Measurements from ENCODE around the gene AP2A1. TPM values are rescaled to one million over a fixed set of nuclear protein-coding genes. Genes with fewer than 3 reads are reported as not detected.

Gene AP2A1
- polyA plus RNA-seq, 1 donor from 2014 or later = 6.5 TPM

DNA sequence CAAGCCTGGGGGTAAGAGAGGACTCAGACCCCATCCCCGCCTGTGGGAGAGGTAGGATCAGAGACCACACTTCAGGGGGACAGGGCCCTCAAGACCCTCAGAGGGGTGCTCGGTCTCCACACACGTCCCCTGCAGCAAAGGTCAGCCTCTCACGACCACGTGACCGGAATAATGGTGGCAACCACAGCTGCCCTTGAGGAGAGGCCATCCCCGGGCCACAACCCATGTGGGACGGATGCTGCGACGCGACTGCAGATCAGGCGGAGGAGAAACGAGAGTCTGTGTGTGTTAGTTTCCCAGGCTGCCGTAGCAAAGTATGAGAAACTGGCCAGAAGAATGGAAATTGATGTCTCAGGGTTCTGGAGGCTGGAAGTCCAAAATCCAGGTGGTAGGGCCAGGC is 60.2 kb downstream of the AP2A1 start:
- Mint-ChIP-seq H3K36me3 (no peaks in the 10 kb centered on the region), H3K4me1 (peaks cover 14 to 18% (median 15%) of the 10 kb centered on the region in 3 donors), H3K27ac (no peak overlapping the region), H3K9me3 (no peaks in the 10 kb centered on the region), H3K4me3 (no peak overlapping the region), H3K27me3 (no peaks in the 10 kb centered on the region)

DNA sequence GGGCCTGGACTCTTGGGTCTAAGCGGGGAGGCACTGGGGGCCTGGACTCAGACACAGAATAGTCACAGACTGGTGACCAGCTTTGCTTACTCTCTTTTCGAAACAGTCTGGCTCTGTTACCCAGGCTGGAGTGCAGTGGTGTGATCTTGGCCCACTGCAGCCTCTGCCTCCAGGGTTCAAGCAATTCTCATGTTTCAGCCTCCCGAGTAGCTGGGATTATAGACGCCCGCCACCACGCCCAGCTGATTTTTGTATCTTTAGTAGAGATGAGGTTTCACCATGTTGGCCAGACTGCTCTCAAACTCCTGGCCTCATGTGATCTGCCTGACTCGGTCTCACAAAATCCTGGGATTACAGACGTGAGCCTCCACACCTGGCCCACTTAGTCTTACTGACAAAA is 62.4 kb downstream of the AP2A1 start:
- Mint-ChIP-seq H3K27me3 (no peaks in the 10 kb centered on the region), H3K4me3 (no peak overlapping the region)

DNA sequence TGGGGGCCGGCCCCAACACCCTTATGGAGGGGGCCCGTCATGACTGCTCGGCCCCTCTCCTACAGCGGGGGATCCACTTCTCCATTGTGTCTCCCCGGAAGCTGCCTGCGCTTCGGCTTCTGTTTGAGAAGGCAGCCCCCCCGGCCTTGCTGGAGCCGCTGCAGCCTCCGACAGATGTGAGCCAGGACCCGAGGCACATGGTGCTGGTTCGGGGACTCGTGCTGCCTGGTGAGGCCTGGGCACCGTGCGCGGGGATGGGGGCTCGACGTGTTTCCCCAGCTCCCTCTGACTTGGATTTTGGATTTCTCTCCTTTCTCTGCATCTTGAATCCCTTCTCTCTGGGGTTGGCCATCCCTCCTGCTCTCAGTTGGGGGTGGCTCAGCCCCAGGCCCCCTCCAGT is 62.9 kb downstream of the AP2A1 start:
- H3K4me1 Mint-ChIP-seq = peaks cover 2 to 5% (median 4%) of the 10 kb centered on the region in 3 donors
- peaks cover 1% of the 10 kb centered on the region for H3K36me3 Mint-ChIP-seq
- H3K27me3 Mint-ChIP-seq = no peaks in the 10 kb centered on the region
- no peaks in the 10 kb centered on the region for H3K9me3 Mint-ChIP-seq
- no peak overlapping the region for H3K4me3 Mint-ChIP-seq
- H3K27ac Mint-ChIP-seq = no peak overlapping the region

More for the DNA sequence above, 62.4 kb downstream of the AP2A1 start:
- Mint-ChIP-seq H3K27ac (no peak overlapping the region), H3K36me3 (peaks cover 1% of the 10 kb centered on the region), H3K9me3 (no peaks in the 10 kb centered on the region), H3K4me1 (peaks cover 4 to 5% (median 5%) of the 10 kb centered on the region in 3 donors)

DNA sequence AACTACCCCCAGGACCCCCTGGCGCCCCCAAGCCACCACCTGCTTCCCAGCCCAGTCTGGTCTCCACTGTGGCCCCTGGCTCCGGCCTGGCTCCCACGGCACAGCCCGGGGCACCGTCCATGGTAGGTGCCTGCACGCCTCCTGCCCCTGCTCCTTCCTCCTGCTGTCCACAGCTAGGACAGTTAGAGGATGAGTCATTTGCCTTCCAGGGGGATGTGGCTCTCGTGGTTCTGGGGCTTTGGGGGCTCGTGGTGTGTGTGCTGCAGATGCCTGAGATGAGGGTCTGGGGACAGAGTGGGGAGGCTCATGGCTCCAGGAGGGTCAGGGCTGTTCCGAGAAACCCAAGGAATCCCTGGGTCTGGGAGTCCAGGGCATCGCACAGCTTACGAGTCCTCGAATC is 64.0 kb downstream of the AP2A1 start:
- no peaks in the 10 kb centered on the region for H3K9me3 Mint-ChIP-seq
- H3K4me1 Mint-ChIP-seq = peaks cover 2 to 5% (median 4%) of the 10 kb centered on the region in 3 donors
- H3K4me3 Mint-ChIP-seq = no peak overlapping the region
- no peak overlapping the region for H3K27ac Mint-ChIP-seq
- no peaks in the 10 kb centered on the region for H3K27me3 Mint-ChIP-seq
- peaks cover 1% of the 10 kb centered on the region for H3K36me3 Mint-ChIP-seq

DNA sequence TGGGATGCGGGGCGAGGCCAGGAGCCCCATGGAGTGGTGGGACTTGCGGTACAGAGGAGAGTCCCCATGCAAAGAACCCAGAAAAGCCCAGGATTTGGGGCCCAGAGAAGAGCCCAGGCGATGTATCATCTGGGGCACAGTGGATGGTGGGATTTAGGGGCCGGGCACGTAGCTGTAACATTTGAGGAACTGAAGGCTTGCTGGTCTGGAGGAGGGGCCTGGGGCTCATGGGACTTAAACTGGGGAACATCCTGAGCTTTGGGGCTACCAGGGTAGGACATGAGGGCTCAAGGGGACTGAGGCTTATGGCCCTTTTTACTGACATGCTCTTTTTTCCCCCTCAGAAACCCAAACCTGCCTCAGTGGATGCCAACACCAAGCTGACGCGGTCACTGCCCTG is 64.8 kb downstream of the AP2A1 start:
- H3K27me3 Mint-ChIP-seq = no peaks in the 10 kb centered on the region
- no peaks in the 10 kb centered on the region for H3K9me3 Mint-ChIP-seq
- H3K27ac Mint-ChIP-seq = no peak overlapping the region
- no peak overlapping the region for H3K4me3 Mint-ChIP-seq
- H3K4me1 Mint-ChIP-seq = peaks cover under 1 to 2% (median 2%) of the 10 kb centered on the region in 3 donors
- H3K36me3 Mint-ChIP-seq = peaks cover 1% of the 10 kb centered on the region

DNA sequence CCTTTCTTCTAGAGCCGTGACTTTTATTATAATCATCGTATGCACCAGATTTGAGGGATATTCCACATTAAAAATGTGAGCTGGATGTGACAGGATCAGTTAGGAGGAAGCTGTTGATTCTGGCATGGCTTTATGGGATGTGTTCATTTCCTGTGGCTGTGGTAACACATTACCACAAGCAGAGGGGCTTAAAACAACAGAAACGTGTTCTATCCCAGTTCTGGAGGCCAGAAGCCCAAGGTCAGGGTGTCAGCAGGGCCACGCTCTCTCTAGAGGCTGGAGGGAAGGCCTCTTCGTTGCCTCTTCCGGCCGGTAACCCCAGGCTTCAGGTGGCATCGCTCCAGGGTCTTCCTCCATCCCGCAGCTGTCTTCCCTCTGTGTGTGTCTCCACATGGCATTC is 65.8 kb downstream of the AP2A1 start:
- Mint-ChIP-seq H3K36me3 (peaks cover 1% of the 10 kb centered on the region), H3K27ac (no peak overlapping the region), H3K9me3 (no peaks in the 10 kb centered on the region), H3K27me3 (no peaks in the 10 kb centered on the region), H3K4me1 (no peaks in the 10 kb centered on the region), H3K4me3 (peak overlapping the region in 2 of 4 donors; percentile 73 to 76)

DNA sequence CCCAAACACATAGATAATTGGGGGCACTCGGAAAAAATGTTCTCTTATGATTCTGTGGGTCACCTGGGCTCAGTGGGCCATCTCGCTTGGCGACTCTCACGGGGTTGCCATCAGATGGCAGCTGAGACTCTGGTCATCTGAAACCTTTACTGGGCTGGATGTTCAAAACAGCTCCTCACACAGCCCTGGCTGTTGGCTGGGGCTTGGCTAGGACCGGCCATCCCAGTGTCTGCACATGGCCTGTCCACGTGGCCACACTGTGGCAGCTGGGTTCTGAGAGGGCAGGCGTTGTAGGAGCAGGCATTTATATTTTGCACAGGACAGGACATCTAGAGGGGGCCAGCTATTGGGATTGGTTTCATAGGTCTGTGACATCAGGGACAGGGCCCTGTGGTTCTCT is 66.8 kb downstream of the AP2A1 start:
- Mint-ChIP-seq H3K27ac (no peak overlapping the region), H3K4me3 (no peak overlapping the region), H3K27me3 (no peaks in the 10 kb centered on the region), H3K36me3 (peaks cover 6% of the 10 kb centered on the region), H3K4me1 (no peaks in the 10 kb centered on the region), H3K9me3 (no peaks in the 10 kb centered on the region)

DNA sequence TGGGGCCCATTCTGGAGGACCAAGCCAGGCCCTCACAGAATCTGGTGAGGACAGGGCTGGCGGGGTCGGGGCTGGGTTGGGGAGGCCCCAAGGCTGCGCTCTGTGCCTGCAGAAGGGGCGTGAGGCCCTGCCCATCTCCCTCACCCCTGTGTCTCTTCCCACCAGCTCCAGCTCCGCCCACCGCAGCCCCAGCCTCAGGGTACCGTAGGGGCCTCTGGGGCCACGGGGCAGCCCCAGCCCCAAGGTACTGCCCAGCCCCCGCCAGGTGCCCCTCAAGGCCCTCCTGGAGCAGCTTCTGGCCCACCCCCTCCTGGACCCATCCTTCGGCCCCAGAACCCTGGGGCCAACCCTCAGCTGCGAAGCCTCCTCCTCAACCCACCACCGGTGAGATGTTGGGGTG is 68.8 kb downstream of the AP2A1 start:
- peak overlapping the region in 1 of 3 donors; percentile 62 for H3K27ac Mint-ChIP-seq
- H3K27me3 Mint-ChIP-seq = no peaks in the 10 kb centered on the region
- H3K36me3 Mint-ChIP-seq = peaks cover 13% of the 10 kb centered on the region
- no peaks in the 10 kb centered on the region for H3K9me3 Mint-ChIP-seq
- no peak overlapping the region for H3K4me3 Mint-ChIP-seq
- peaks cover 0 to 2% (median 0%) of the 10 kb centered on the region in 3 donors for H3K4me1 Mint-ChIP-seq

DNA sequence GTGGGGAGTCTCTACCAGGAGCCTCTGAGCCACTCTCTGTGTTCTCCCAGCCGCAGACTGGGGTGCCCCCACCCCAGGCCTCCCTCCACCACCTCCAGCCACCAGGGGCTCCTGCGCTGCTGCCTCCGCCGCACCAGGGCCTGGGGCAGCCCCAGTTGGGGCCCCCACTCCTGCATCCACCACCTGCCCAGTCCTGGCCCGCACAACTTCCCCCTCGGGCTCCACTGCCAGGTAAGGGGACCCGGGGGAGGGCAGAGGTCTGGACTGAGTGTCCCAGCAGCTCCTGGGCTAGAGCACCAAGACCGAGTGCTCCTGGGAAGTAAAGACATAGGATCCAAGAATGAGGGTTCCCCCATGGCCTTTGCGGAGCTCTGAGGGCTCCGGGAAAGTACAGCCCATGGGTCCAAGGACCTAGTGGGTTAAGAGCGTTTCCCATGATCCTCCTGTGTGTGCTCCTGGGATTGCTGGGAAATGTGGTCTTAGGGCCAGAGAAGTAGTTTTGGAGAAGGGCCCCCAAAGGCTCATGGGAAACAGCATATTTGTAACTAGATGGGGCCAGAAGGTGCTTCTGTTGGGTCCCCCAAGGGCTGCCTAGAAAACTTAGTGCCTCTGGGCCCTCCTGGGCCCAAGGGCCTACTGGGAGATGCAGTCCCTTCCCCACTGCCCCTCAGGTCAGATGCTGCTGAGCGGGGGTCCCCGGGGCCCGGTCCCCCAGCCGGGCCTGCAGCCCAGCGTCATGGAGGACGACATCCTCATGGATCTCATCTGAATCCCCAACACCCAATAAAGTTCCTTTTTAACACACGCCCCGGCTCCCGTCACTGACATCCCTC is 69.6 kb downstream of the AP2A1 start:
- Mint-ChIP-seq H3K4me3 (no peak overlapping the region), H3K9me3 (no peaks in the 10 kb centered on the region), H3K36me3 (peaks cover 15% of the 10 kb centered on the region)

DNA sequence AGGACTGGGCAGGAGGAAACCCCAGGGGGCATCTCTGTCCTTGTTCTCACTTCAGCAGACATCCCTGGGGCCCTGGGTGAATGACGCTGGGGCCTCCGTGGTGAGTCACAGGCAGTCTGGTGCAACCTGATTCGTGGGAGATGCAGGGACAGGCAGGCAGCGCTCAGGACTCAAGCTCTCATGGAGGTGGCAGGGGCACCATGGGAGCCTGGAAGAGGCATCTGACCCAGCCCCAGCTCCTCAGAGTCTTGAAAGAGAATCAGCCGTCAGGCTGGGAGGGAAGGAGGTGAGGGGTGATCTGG is 70.2 kb downstream of the AP2A1 start:
- Mint-ChIP-seq H3K9me3 (no peaks in the 10 kb centered on the region), H3K27ac (peak overlapping the region in 1 of 3 donors; percentile 56), H3K27me3 (no peaks in the 10 kb centered on the region), H3K4me3 (peak overlapping the region in 1 of 4 donors; percentile 54), H3K4me1 (peaks cover 0 to 4% (median 2%) of the 10 kb centered on the region in 3 donors), H3K36me3 (peaks cover 15% of the 10 kb centered on the region)

More for the DNA sequence above, 69.6 kb downstream of the AP2A1 start:
- Mint-ChIP-seq H3K27me3 (no peaks in the 10 kb centered on the region), H3K27ac (peak overlapping the region in 1 of 3 donors; percentile 62), H3K4me1 (peaks cover 0 to 4% (median 0%) of the 10 kb centered on the region in 3 donors)

DNA sequence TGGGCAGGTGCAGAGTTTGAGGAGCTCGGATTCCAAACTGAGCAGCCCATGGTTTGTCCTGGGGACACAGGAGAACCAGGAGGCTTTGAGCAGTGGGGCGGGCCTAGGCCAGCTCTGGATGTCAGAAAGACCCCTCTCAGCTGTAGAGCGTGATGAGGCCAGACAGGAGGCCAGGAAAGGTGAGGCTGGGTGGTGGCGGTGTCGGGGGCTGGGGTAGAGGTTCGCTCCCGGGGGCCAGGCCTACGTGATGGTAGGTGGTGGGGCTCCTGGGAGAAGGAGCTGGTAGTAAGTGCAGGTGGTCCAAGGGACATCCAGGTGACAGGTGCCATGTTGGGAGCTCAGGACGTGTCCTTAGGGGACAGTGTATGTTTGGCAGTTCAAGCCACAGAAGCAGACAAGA is 70.6 kb downstream of the AP2A1 start:
- Mint-ChIP-seq H3K36me3 (peaks cover 15% of the 10 kb centered on the region), H3K27ac (peak overlapping the region in 1 of 3 donors; percentile 56), H3K4me1 (peaks cover 0 to 5% (median 4%) of the 10 kb centered on the region in 3 donors), H3K4me3 (no peak overlapping the region), H3K9me3 (no peaks in the 10 kb centered on the region), H3K27me3 (no peaks in the 10 kb centered on the region)

DNA sequence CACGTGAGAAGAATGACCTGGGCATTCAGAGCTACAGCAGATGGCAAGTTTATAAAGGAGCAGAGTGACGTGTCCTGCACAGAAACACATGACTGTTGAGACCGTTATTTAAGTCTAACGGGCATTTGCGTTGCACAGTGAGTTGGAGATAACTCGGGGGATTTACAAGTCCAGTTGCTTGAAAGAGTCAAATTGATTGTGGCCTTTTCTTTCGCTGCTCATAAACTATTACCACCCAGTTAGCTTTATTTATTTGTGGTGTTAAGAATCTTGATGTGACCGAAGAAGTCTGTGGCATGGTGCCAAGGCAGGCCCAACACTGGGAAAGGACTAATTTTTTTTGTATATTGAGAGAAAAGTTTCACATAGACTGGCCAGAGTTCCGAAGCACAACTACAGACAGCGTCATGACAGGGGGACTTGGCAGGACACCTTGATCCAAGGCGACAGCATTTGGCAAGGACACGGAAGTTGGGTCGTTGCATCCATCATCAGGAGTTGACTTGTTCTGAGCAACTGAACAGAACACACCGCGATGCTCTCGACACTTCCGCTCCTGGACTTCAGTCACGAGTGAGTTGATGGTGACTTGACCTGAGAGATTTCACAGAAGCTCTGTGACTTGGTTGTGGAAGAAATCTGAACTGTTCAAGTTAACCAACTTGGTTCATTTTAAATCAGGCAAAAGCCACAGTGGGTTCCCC is 72.2 kb downstream of the AP2A1 start:
- Mint-ChIP-seq H3K9me3 (no peaks in the 10 kb centered on the region), H3K27me3 (no peaks in the 10 kb centered on the region), H3K4me1 (peaks cover 7 to 12% (median 11%) of the 10 kb centered on the region in 3 donors), H3K36me3 (peaks cover 13% of the 10 kb centered on the region), H3K27ac (peak overlapping the region in 1 of 3 donors; percentile 20), H3K4me3 (no peak overlapping the region)

DNA sequence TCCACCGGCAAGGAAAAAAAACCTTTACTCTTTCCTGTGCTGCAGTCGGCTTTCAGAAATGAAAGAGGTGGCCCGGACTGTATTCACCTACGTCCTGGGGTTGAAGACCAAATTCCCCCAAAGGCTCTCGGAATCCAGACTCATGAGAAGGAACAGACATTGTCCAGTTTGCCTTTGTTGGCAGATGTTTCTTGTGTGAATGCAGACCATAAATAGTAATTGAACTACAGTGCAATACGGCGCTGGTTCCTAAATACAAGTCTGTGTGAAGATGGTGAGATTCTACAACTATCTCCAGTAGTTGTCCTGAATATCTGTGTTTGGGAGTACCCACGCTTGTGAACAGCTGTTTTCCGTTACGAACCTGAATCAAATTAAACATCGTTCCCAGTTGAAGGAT is 72.9 kb downstream of the AP2A1 start:
- Mint-ChIP-seq H3K9me3 (no peaks in the 10 kb centered on the region), H3K27me3 (no peaks in the 10 kb centered on the region), H3K27ac (peak overlapping the region in 1 of 3 donors; percentile 81), H3K36me3 (peaks cover 13% of the 10 kb centered on the region), H3K4me1 (peaks cover 12 to 17% (median 13%) of the 10 kb centered on the region in 3 donors), H3K4me3 (no peak overlapping the region)

DNA sequence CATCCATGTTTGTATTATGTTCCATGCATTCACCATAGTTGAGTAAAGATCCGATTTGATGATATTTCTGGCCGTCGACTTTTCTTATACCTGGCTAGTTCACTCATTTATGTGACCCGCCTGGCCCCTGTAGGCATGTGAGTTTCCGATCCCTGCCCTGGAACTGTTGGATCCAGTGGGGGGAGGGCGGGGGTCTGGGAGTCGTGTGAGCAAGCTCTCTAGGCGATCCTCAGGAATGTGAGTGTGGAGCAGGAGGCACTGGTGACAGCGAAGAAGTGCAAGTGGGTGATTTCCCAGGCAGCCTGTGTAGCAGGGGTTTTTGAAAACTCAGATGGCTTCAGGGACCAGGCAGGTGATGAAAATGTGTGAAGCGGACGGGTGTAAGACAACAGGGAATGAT is 73.5 kb downstream of the AP2A1 start:
- H3K9me3 Mint-ChIP-seq = no peaks in the 10 kb centered on the region
- H3K27me3 Mint-ChIP-seq = no peaks in the 10 kb centered on the region
- peaks cover 13% of the 10 kb centered on the region for H3K36me3 Mint-ChIP-seq
- peaks cover 16 to 21% (median 19%) of the 10 kb centered on the region in 3 donors for H3K4me1 Mint-ChIP-seq
- peak overlapping the region in 1 of 4 donors; percentile 60 for H3K4me3 Mint-ChIP-seq
- H3K27ac Mint-ChIP-seq = no peak overlapping the region

DNA sequence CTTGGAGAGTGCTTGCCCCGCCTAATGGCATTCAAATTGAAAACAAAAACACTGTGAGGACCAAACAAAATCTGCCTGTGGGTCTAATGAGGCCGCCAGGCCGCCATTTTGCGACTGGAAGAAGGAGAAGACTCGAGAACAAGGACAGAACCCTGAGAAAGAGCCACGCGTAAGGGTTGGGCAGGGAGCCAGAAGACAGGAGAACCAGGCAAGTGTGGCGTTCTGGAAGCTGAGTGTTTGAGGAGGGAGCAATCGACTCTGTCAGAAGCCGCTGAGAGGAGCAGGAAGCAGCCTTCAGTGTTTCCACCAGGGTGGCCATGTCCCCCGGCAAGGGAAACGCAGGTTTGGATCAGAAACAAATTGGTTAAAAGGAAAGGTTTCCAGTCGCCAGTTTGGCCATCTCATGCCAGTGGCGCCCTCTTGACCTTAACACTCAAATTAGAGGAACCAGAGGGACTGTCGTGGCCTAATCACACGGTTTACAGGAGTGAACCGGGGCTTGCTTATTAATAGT is 74.0 kb downstream of the AP2A1 start:
- no peaks in the 10 kb centered on the region for H3K27me3 Mint-ChIP-seq
- no peak overlapping the region for H3K27ac Mint-ChIP-seq
- H3K36me3 Mint-ChIP-seq = peaks cover 13% of the 10 kb centered on the region
- H3K4me1 Mint-ChIP-seq = peaks cover 16 to 23% (median 22%) of the 10 kb centered on the region in 3 donors
- H3K9me3 Mint-ChIP-seq = no peaks in the 10 kb centered on the region
- peak overlapping the region in 1 of 4 donors; percentile 60 for H3K4me3 Mint-ChIP-seq

All from IgD-negative memory B cell (primary cell).